C1 segment of cervical spinal cord (tissue), 14 donors: ENCODE data around the gene TGIF2LX.
"Not testable (repeated sequence)": the region's sequence is repeated elsewhere in the genome, so short reads cannot be mapped to it uniquely, and the experiment has no call there.

Source experiments
- DNase-seq, 14 donors: peaks; one replicate each; lab custom pipeline; 2025; lab: John Stamatoyannopoulos, UW

The TGIF2LX gene

GRCh38 chrX:89921665-89922064 lies at the start of gene TGIF2LX:
TGIF2LX (plus strand) TSS chrX:89921908; CDS start chrX:89922086, 178 bp downstream.
- DNase-seq, result not testable (repeated sequence)

- not testable (repeated sequence) for DNase-seq
Observed at GRCh38 chrX:89922338-89922934, 728 bp downstream of the TGIF2LX start.

- not testable (repeated sequence) for DNase-seq
Observed at GRCh38 chrX:89943077-89943476, 21.4 kb downstream of the TGIF2LX start.

- not testable (repeated sequence) for DNase-seq
Observed at GRCh38 chrX:89965588-89965987, 43.9 kb downstream of the TGIF2LX start.
